Body of pancreas (tissue), 4 donors: ENCODE data around the gene CX3CR1. TPM values are rescaled to one million over a fixed set of nuclear protein-coding genes. Genes with fewer than 3 reads are reported as not detected.

Experiments
- ATAC-seq: fragments of 150-250 bp; one replicate; pipeline ENCODE4 v1.9.1; 2016
- DNase-seq, 4 donors: peaks; one replicate each; pipeline ENCODE4 v3.0.0-alpha.2; 2019
- H3K27ac ChIP-seq, 4 donors: fragments of 200-600 bp; sonication (generic); 1 replicate in 3 of 4; 2 replicates in 1 of 4; pipeline versions ENCODE4 v1.5.1 to v1.6.1; 2016 to 2019; ENCODE audit warnings: mild to moderate bottlenecking in 1 of 4, mixed read lengths in 1 of 4, moderate library complexity in 1 of 4
- H3K27me3 ChIP-seq, 2 donors: fragments of 200-600 bp; sonication (generic); one replicate each; pipeline ENCODE4 v1.6.0; 2016; ENCODE audit warnings: mild to moderate bottlenecking in 1 of 2
- H3K36me3 ChIP-seq, 2 donors: fragments of 200-600 bp; sonication (generic); replicated peaks in 1 of 2; 2 replicates each; pipeline ENCODE4 v1.5.1; 2016; ENCODE audit warnings: low read depth in 2 of 2; ENCODE audit not compliant: insufficient read depth in 1 of 2
- H3K4me1 ChIP-seq: fragments of 200-600 bp; sonication (generic); one replicate; pipeline ENCODE4 v1.6.0; 2016
- H3K4me3 ChIP-seq, 2 donors: fragments of 200-600 bp; sonication (generic); 1 replicate in 1 of 2; 2 replicates in 1 of 2; pipeline ENCODE4 v1.5.1; 2016 to 2019
- H3K9me3 ChIP-seq, 3 donors: fragments of 200-600 bp; sonication (generic); 1 replicate in 2 of 3; 2 replicates in 1 of 3; pipeline ENCODE4 v1.5.1; 2016
- POLR2A ChIP-seq, 3 donors: fragments of 450-650 bp; IDR thresholded peaks; one replicate each; pipeline ENCODE4 v1.6.1; 2016; ENCODE audit warnings: antibody characterized with exemption in 3 of 3, mild to moderate bottlenecking in 2 of 3
- WGBS, 2 donors: methylation state at CpG; one replicate each; pipeline ENCODE4 v1.1.5; 2017; 5-methylcytosine and 5-hydroxymethylcytosine counted together
- intact Hi-C: fragments of 100-400 bp; cut with DNase I; formaldehyde crosslinking; loops from one replicate; pipeline ENCODE4 v1.15.1; 2023
- total RNA-seq, 2 donors: library from RNA; depleted of rRNA; stranded (reverse); fragments of >200 nt; gene quantifications; one replicate each; pipeline ENCODE4 v1.1.0, GENCODE V29; 2016
- TF ChIP-seq, protein P1 (sequence below), 7 experiments: fragments of 450-650 bp in 4 of 7; fragments of 200-600 bp in 3 of 7; sonication (generic) in 3 of 7; IDR thresholded peaks; one replicate each; pipeline ENCODE4 v1.5.1; 2016 to 2019; ENCODE audit warnings: antibody characterized with exemption in 7 of 7

The CX3CR1 gene
- total RNA-seq, 2 donors from 2014 or later, result 1.3 TPM; not detected in 1

DNA sequence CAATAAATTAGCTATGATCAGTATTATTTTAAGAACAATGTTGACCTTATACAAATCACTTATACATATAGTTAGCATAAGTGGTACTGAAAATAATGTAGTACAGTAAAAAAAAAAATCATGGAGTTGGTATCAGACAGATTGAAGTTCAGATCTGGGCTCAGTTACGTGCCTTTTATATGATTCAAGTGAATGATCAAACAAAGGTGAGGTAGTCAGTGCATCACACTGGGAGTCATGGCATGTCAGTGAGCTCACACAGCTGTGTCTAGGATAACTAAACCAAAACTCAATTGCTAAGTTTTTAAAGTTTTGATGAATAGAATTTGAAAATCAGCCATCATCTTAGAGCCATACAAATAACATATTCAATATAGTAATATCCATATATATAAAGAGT is 38.5 kb upstream of the CX3CR1 start:
- Histone ChIP-seq H3K27ac (no peak overlapping the region), H3K9me3 (no peaks in the 10 kb centered on the region), H3K36me3 (no peaks in the 10 kb centered on the region), H3K4me1 (peaks cover 12% of the 10 kb centered on the region), H3K27me3 (no peaks in the 10 kb centered on the region), H3K4me3 (no peak overlapping the region)
- 86 to 90% methylated on average over 1 of the region's 1 CpG for WGBS, 2 donors
- intact Hi-C loops, result no loop called here
- no peak for TF ChIP-seq POLR2A (IDR thresholded peaks at IDR 0.05)
- TF ChIP-seq, protein P1, sequence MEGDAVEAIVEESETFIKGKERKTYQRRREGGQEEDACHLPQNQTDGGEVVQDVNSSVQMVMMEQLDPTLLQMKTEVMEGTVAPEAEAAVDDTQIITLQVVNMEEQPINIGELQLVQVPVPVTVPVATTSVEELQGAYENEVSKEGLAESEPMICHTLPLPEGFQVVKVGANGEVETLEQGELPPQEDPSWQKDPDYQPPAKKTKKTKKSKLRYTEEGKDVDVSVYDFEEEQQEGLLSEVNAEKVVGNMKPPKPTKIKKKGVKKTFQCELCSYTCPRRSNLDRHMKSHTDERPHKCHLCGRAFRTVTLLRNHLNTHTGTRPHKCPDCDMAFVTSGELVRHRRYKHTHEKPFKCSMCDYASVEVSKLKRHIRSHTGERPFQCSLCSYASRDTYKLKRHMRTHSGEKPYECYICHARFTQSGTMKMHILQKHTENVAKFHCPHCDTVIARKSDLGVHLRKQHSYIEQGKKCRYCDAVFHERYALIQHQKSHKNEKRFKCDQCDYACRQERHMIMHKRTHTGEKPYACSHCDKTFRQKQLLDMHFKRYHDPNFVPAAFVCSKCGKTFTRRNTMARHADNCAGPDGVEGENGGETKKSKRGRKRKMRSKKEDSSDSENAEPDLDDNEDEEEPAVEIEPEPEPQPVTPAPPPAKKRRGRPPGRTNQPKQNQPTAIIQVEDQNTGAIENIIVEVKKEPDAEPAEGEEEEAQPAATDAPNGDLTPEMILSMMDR (IDR thresholded peaks at IDR 0.05), result no peak
- no peak for DNase-seq
- ATAC-seq, result no peak

DNA sequence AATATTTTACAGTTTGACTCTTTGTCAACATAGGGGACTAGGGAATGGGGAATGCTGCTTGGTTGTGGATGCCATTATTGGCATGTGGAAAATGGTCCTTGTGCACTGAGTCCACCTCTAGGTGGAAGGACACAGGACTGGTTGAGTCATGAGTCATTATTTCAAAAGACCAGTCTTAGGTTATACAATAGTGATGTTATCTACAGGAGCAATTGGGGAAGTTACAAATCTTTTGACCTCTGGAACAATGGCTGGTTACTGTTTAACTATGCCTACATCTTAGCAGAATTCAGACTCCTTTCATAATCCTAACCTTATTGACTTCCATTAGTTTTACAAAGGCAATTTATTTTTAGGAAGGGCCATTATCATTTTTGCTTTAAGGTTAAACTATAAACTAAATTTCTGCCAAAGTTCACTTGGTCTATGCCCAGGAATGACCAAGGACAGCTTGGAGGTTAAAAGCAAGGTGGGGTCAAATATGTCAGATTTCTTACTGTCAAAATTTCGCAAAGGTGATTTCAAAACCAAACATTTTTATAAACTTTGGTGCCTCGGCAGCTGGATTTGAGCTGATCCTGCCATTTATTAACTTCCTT is 37.8 kb upstream of the CX3CR1 start:
- peak in 1 of 4 donors; percentile 12 for DNase-seq
- intact Hi-C loops, result no loop called here
- Histone ChIP-seq H3K27me3 (no peaks in the 10 kb centered on the region), H3K4me3 (no peak overlapping the region), H3K27ac (peak overlapping the region in 1 of 4 donors; percentile 38), H3K4me1 (peaks cover 12% of the 10 kb centered on the region), H3K36me3 (no peaks in the 10 kb centered on the region), H3K9me3 (no peaks in the 10 kb centered on the region)
- TF ChIP-seq, protein P1 (IDR thresholded peaks at IDR 0.05), result peak in 2 of 7 experiments; percentile 10
- TF ChIP-seq POLR2A (IDR thresholded peaks at IDR 0.05), result no peak
- ATAC-seq, result peak; percentile 86
- 19 to 33% methylated on average over 2 of the region's 2 CpGs for WGBS, 2 donors

DNA sequence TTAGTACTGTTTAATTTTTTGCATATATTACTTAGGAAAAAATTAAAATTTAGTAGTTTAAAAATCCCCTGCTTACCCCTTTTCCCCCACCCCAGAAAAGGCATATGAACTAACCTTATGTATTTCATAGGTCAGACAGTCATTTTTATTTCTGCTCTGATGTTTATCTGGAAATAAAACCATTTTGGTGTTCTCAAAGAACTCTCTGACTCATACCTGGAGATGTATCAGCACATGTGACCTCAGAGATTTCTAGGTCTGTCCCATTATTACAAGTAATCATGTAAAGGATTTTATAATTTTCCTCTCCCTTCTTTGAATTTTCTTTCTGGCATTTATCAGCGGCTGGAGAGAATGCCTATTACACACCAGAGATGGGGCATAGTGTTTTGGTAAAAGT is 35.6 kb upstream of the CX3CR1 start:
- H3K36me3 ChIP-seq, result no peaks in the 10 kb centered on the region
- H3K9me3 ChIP-seq, result no peaks in the 10 kb centered on the region
- intact Hi-C loops, result no loop called here
- DNase-seq (no peak), ATAC-seq (no peak)
- H3K4me1 ChIP-seq, result peaks cover 12% of the 10 kb centered on the region
- 86 to 92% methylated on average over 1 of the region's 1 CpG for WGBS, 2 donors
- TF ChIP-seq, protein P1 (IDR thresholded peaks at IDR 0.05), result no peak
- no peak for TF ChIP-seq POLR2A (IDR thresholded peaks at IDR 0.05)
- no peak overlapping the region for H3K27ac ChIP-seq
- no peak overlapping the region for H3K4me3 ChIP-seq
- no peaks in the 10 kb centered on the region for H3K27me3 ChIP-seq

DNA sequence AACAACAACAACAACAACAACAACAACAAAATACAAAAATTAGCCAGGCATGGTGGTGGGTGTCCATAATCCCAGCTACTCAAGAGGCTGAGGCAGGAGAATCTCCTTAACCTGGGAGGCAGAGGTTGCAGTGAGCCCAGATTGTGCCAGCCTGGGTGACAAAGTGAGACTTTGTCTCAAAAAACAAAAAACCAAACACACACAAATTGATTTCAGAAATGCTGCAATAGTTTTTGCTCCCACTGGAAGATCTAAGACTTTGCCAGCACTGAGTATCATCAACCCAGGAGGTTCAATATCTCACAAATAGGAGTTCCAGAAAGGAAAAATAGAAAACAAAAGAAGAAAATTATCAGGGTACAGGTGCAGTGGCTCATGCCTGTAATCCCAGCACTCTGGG is 33.5 kb upstream of the CX3CR1 start:
- intact Hi-C loops, result no loop called here
- H3K36me3 ChIP-seq, result no peaks in the 10 kb centered on the region
- DNase-seq (no peak), ATAC-seq (no peak)
- H3K27me3 ChIP-seq, result no peaks in the 10 kb centered on the region
- TF ChIP-seq, protein P1 (IDR thresholded peaks at IDR 0.05), result no peak
- TF ChIP-seq POLR2A (IDR thresholded peaks at IDR 0.05), result no peak
- peaks cover 12% of the 10 kb centered on the region for H3K4me1 ChIP-seq
- H3K27ac ChIP-seq, result no peak overlapping the region
- H3K4me3 ChIP-seq, result no peak overlapping the region
- no peaks in the 10 kb centered on the region for H3K9me3 ChIP-seq

DNA sequence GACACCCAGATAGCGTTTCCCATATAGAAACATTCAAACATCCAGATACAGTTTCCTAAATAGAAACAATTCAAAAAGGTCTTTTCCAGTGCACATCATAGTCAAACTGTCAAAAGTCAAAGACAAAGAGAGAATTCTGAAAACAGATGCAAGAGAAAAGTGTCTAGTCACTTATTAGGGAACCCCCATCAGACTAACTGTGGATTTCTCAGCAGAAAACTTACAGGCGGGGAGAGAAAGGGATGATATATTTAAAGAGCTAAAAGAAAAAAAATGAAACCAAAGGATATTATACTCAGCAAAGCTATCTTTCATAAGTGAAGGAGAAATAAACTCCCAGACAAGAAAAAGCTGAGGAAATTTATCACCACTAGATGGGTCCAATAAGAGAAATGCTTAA is 22.3 kb upstream of the CX3CR1 start:
- Histone ChIP-seq H3K27me3 (no peaks in the 10 kb centered on the region), H3K4me1 (no peaks in the 10 kb centered on the region), H3K4me3 (no peak overlapping the region), H3K36me3 (no peaks in the 10 kb centered on the region), H3K9me3 (no peaks in the 10 kb centered on the region), H3K27ac (no peak overlapping the region)
- TF ChIP-seq POLR2A (IDR thresholded peaks at IDR 0.05), result no peak
- TF ChIP-seq, protein P1 (IDR thresholded peaks at IDR 0.05), result no peak
- WGBS, 2 donors, result 86 to 100% methylated on average over 2 of the region's 2 CpGs
- intact Hi-C loops, result no loop called here
- ATAC-seq (no peak), DNase-seq (no peak)
